Stimulated activated CD8-positive, alpha-beta memory T cell treated with anti-CD3 and anti-CD28 coated beads, Interleukin-2, amount 100 ng/mL, for 1 hour (primary cell): ENCODE data around the gene SULT4A1.
"Not testable (repeated sequence)": the region's sequence is repeated elsewhere in the genome, so short reads cannot be mapped to it uniquely, and the experiment has no call there.

ENCODE experiments used
- DNase-seq, 2 donors: peaks; one replicate each; pipeline ENCODE4 v3.0.0-alpha.2; 2020; ENCODE audit warnings: low read depth in 2 of 2

SULT4A1 gene

DNA sequence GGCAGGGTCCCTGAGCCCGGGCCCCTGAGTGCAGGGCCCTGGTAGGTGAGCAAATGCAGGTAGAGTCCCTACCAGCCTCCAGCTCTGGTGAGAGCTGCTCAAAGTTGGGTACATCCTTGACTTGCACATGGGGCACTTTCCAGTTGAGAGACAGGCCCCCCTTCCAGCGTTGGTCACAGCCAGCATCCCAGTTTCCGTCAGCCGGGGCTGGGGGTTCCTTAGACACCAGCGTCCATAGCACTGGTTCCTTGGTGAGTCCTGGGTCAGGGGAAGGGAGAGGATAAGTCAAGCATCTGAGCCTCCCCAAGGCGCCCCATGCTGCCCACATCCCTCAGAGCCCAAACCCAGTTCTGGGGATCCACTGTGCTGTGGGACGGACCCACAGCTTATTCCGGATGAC, 23.9 kb upstream of the SULT4A1 start:
- DNase-seq, result no peak

GRCh38 chr22:43885786-43886185, 23.5 kb upstream of the SULT4A1 start:
- DNase-seq, result no peak

GRCh38 chr22:43885319-43885671, 23.0 kb upstream of the SULT4A1 start:
- DNase-seq, result no peak

DNA sequence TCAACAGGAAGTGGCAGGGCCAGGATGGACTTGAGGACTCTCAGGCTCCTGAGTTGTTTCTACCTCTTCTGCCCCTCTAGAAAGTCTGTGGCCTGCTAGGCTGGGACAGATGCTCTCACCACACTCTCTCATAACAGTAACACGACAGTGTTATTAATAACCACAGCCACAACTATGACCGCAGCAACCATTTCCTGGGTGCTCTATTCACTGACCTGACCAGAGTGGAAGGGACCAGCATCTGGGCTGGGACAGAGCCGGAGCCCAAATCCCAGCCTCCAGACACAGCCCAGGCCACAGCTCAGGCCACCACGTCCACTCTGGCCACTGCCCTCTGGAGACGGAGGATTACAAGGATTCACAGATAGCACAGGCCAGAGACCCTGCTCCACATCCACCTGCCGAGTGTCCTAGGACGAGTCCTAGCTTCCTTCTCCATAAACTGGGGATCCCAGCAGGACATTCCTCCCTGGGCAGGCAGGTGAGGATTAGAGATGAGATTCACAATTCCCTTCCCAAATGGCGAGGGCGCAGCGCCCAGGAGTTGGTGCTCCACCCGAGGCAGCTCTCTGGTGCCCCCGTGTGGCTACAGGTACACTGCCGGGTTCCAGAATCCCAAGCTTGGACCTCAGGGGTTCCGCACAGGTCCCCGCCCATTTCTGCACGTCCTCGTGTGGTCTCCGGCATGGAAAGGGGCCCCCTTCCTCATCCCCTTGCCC, 22.4 kb upstream of the SULT4A1 start:
- peak in 1 of 2 donors; percentile 18 for DNase-seq

GRCh38 chr22:43883719-43884415, 21.6 kb upstream of the SULT4A1 start:
- no peak for DNase-seq

- DNase-seq, result peak in 1 of 2 donors; percentile 13
These were observed 20.8 kb upstream of the SULT4A1 start for GRCh38 chr22:43883012-43883661.

DNA sequence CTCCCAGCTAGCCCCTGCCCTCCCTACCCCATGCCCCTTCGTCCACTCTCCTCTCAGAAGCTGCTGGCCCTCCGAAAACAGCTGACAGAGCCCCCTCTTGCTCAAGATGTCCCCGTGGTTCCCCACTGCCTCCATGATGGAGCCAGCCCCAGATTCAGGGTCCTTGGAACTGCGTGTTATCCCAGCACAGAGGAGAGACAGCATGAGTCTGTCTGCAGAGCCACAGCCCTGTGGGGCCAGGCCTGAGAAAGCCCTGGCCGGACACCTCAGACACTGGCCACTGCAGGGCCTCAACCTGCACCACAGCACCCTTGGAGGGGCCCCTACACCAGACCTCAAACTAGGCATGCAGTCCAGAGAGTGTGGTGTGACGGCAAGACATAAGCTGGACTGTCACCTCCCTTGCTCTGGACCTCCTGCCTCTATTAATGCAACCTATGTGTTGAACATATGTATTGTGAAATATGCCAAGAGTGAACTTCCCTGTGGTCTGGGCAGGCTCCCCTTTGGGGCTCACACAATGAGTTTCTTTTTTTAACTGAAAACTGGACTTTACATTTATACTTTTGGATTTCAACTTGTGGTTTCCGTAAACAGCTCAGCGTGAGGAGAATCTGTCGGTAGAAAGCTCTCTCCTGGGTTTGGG, 19.9 kb upstream of the SULT4A1 start:
- DNase-seq, result no peak

GRCh38 chr22:43881091-43882061, 19.1 kb upstream of the SULT4A1 start:
- no peak for DNase-seq

DNA sequence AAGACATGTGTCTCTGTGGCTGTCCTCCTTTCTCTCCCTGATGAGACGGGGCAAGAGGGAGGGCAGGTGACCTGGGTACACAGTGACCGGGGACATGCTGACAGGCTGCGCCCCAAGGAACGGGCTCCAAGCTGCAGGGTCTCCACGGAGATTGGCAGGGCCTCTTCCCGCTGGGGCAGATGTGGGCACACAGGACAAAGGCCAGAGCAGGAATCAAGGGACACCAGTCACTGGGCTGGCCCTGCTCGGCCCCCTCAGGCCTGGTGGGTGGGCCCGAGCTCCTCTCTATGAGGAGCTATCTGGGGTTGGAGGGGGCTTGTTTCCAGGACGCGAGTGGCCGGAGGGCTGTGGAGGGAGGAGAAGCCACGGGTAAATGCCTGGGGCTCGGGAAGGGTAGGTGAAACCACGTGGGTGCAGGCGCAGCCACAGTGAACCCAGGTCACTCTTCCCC, 18.3 kb upstream of the SULT4A1 start:
- no peak for DNase-seq

DNA sequence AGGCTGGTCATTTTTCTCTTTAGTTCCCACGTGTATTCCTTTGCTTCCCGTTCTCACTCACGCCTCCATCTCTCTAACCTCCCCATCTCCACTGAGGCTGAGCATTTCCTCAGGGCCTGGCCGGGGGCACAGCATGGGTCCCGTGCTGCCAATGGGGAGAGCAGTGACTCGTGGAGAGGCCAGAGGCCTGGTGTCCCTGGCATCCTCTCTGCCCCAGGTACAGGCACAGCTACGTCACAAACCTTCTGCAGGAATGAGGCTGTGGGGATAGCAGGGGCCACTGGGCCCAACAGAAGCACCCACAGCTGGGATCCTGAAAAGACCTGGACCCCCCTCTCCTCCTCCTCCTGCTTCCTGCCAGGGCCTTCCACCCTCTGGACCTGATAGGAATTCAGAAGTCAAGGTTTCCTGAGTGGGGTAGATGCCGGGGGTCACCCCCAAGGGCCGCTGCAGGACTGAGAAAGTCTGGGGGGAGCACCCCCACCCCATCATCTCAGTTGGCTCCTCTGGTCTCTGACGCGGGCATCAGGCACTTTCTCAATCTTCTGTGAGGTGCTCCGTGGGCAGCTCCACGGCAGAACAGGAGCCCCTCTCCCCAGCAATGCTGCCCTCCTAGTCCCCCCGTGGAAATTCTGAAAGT, 17.7 kb upstream of the SULT4A1 start:
- no peak for DNase-seq

DNA sequence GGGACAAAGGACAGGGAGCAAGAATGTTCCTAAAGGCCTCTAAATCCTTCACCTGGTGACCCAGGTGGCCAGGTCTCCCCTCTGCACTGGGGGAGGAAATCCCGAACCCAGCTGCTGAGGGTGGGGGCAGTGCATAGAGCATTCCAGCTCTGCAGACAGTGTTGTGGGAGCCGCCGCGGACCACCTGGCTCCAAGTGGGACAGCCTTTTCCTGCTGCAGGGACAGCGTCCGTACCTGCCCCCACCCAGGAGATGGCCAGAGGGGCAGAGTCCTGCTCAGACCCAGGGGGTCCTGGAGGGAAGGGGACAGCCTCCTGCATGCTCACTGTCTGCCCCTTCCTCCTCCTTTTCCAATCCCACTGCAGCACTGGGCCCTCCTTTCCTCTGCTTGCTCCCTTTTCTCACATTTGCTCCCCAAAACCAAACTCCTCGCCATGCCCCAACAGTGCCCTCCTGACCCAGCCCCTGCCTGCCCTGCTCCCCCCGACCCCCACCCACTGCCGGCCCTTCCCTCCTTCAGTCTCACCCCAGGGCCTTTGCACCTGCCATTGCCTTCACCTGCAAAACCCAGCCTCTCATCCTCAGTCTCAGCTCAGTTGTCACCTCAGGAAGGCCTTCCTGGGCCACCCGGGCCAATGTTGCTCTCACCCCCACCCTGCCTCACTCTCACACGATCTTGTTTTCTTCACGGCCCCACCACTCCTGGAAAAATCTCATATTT, 16.7 kb upstream of the SULT4A1 start:
- DNase-seq, result no peak

DNA sequence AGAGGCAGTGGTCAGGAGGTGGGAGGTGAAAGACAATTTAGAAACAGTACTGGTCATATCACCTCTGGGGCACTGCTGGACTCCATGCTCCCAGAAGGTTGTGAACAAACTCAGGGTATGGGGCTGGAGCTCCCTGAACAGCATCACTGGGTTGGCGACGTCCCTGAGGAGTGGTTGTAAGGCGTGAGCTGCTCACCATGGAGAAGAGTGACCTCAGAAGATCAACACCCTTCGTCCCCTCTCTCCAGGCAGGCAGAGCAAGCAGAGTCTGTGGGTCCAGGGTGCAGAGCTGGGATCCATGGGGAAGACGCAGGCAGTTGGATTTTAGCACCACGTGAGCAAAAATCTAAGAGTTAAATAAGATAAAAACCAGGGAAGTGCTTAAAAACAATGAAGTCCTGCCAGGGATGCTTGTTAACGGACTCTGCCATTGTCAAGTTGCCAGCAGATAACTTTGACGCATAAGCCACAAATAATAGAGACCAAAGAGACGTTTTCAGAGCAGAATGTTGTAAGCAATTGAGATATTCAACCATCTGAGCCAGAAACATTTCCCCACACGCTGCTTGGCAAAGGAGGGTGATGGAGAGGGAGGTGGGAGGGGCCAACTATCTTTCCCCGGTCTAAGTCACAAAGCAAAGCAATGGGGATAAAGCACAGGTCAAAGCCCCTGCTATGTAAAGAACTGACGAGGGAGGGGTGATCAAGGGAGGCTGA, 15.9 kb upstream of the SULT4A1 start:
- DNase-seq, result no peak

DNA sequence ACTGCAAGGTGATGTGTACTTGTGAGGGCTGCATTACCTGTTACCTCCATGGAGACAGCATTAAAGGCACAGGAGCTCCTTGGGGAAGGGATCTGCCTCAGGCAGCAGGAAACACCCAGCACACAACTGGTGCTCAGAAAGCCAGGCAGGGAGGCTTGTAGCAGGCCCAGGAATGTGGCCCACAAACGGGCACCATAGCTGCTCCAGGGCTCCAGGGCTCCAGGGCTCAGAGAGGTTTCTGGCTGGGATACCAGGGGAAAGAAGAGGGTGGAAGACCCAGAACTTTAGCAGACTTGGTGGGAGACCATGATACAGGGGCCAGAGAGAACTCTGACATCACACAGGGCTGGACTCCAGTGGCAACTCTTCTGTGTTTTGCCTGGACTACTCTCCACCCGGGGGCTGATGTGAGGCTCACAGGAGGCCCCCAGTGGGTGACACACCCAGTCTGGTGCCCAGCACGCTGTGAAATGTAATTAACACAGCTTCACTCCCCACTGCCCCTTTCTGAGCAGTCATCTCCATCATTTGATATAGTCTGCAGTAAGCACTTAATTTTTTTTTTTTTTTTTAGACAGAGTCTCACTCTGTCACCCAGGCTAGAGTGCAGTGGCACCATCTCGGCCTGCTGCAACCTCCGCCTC, 14.7 kb upstream of the SULT4A1 start:
- DNase-seq, result no peak

DNA sequence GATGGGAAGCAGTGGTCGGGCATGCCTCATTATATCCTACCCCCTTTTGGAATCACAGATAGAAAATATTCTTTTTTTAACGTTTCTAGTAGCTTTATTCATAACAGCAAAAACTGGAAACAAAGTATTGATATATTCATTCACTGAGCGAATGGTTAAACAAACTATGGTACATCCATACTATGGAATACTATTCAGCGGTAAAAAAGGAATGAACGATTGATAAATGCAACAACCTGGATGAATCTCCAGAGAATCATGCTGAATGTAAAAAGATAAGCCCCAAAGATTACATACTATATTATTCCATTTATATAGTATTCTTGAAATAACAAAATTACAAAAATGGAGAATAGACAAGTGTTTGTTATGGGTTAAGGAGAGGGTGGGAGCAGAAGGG, 7.5 kb upstream of the SULT4A1 start:
- DNase-seq, result no peak

DNA sequence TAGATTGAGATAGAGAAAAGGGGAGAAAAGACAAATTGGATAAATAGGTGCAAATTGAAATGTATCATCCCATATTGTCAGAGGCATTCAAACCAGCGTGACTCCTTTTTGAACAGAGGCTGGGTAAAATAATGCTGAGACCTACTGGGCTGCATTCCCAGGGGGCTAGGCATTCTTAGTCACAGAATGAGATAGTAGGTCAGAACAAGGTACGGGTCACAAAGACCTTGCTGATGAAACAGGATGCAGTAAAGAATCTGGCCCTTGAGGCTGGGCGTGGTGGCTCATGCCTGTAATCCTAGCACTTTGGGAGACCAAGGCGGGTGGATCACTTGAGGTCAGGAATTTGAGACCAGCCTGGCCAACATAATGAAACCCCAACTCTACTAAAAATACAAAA, 6.7 kb upstream of the SULT4A1 start:
- not testable (repeated sequence) for DNase-seq

- DNase-seq, result no peak
These were observed 5.7 kb upstream of the SULT4A1 start for GRCh38 chr22:43867839-43868635.

DNA sequence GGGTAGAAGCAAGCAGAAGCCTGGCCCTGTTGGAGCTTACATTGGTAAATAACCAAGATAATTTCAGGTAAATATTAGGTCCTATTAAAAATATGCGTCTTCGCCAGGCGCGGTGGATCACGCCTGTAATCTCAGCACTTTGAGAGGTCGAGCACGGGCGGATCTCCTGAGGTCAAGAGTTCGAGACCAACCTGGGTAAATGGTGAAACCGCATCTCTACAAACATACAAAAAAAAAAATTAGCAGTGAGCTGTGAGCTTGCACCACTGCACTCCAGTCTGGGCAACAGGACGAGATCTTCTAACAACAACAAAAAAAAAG, 529 bp upstream of the SULT4A1 start:
- no peak for DNase-seq

- DNase-seq, result no peak
These were observed 784 bp downstream of the SULT4A1 start for GRCh38 chr22:43861529-43861928.
